Stimulated activated CD4-positive, alpha-beta T cell treated with anti-CD3 and anti-CD28 coated beads, Interleukin-4, amount 100 ng/mL, for 4 hours (primary cell): ENCODE data around the gene SETD1B.
A peak's percentile ranks its signal among the peaks of the same experiment; 100 is the strongest.

ENCODE experiments used
- DNase-seq, 2 experiments: peaks; one replicate each; pipeline ENCODE4 v3.0.0-alpha.2; 2020

SETD1B gene

DNA sequence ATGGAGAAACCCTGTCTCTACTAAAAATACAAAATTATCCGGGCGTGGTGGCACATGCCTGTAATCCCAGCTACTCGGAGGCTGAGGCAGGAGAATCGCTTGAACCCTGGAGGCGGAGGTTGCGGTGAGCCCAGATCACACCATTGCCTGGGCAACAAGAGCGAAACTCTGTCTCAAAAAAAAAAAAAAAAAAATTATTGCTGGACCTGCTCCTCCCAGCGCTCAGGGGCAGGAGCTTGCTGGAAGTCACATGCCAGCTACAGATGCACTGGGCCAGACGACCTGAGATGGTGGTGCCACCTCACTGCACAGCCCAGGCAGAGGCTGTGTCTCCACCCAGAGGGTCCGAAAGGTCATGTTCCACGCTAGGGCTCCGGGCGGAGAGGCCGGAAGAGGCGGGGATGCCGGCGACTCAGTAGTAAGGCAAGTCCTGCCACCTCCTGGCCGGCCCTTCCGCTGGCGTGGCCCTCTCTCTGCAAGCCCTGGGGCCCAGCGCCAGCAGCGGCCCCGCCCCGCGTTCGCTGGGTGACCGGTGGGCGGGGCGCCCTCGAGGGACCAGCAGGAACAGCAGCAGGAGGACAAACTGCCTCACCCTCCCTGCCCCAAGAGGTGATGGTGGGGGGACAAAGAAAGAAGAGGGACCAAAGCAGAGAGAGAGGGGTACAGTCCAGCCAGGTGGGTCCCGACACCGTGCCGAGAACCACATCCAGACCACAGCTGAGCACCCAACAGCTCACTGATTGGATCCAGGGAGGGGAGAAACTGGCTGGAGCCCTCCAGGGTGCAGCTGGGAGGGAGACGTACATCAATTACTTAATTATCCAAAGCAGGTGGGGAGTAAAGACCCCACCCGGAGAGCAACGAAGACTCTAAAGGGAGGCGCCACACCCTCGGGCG, 6.7 kb upstream of the SETD1B start:
- DNase-seq: no peak

DNA sequence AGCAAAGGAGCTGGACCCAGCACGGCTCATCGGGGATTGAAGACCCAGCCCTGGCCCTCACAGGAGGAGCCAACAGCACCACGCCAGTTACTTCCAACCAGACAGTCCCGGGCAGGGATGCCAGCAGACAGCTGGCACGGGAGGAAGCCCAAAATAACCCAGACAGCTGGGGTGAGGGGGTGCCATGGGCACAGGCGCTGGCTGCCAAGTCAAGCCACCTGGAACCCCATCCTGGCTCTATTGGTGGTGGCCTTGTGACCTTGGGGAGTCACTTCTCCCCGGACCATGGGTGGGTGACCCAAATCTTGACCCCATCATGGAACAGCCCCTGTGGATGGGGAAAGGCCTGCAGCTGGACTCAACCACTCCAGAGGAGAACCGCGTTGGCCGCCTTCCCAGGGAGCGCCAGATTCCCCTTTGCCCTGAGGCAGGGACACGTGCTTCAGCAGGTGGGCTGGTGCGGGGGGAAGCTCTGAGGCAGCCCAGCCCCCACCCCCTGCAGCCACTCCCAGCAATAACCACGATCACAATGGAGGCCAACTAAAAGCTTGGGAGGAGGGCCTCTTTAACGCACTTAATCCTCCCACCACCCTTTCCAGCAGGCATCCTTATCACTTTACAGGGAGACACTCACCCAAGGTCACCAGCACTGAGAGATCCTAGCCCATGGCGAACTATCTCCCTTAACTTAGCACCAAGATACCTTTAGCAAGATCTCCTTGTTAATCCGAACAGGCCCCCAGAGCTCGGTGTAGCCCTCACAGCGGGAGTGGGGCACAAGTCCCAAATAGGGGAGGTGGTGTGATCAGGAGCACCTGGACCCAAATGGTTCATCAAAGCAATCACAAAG, 5.6 kb upstream of the SETD1B start:
- no peak for DNase-seq

DNA sequence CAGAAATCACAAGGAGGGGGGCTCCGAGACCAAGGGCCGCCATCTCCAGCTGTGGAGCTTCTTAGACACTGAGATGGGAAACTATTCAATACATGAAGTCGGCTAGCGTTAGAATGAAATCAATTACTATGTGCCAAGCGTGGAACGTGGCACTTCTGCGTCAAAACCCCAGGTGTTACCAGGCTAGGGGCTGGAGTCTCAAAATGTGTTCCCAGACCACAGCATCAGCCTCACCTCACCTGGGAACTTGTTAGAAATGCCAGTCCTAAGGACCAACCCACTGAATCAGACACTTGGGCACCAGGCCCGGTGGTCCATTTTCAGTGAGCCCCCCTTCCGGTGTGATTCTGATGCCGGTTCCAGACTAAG, 5.0 kb upstream of the SETD1B start:
- DNase-seq: no peak

DNA sequence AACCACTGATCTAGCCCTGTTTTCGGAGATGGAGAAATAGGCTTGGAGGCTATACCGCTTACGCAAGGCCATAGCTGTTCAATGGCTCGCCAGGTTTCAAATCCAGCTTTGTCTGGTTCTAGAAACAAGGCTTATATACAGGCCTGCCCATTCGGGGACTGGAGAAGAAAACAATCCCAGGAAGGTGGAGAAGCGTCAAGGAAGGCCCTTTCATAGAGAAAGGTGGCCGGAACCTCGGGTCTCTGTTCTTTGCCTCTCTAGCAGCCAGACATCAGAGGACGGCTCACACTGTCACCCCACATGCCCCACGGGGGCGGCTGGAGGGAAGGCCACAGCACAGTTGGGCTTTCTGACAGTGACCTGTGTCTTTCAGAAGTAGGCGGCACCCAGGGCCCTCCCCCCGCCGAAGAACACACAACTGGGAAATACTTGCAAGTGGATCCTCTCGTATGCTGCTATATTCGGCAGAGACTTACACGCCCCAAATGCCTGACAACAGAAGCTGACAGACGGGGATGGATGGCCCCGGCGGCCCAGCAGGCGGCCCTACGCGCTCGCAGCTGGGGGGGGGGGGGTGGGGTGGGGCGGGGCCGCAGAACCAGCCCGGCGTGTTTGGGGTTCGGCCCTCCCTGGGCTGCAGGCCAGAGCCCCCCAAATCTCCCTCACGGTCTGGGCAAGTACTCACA, 4.5 kb upstream of the SETD1B start:
- peak in 1 of 2 experiments; percentile 42 for DNase-seq

DNA sequence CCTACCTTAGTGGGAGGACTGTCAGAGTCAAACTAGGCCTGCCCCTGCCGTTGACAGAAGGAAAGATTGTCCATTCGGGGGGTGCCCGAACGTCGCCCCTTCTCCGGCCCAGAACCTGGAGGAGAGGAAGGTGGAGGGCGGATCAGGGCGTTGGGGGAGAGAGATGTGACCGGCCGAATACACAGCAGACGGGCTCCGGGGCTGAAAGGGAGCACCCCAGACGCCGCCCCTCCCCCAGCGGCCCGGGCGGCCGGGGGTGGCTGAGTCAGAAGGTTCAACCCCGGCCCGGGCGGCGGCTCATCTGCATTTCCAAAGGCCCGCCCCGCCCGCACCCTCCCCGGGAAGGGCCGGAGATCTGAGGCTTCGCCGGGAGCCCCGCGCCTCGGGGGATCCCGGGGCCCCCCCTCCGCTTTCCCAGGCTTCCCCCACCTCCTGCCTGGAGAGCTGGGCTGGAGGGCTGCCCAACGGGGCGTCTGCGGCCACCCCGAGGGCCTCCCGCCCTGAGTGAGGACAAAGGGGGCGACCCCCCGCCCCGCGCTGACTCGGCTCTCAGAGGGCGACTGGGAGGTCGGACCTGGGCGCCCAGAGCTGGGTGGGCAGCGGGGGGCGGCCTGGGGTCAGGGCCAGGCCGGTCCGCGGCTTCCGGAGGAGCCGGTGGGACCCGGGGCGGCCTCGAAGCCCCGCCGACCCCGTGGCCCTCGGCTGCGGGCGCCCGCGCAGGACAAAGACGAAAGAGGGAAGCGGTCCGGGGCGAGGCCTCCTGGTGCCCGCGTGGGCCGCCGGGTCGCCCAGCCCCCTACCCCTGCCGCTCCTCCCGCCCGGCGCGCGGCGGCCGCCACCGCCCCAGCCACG, 3.7 kb upstream of the SETD1B start:
- peak; percentile 79 to 86 for DNase-seq

DNA sequence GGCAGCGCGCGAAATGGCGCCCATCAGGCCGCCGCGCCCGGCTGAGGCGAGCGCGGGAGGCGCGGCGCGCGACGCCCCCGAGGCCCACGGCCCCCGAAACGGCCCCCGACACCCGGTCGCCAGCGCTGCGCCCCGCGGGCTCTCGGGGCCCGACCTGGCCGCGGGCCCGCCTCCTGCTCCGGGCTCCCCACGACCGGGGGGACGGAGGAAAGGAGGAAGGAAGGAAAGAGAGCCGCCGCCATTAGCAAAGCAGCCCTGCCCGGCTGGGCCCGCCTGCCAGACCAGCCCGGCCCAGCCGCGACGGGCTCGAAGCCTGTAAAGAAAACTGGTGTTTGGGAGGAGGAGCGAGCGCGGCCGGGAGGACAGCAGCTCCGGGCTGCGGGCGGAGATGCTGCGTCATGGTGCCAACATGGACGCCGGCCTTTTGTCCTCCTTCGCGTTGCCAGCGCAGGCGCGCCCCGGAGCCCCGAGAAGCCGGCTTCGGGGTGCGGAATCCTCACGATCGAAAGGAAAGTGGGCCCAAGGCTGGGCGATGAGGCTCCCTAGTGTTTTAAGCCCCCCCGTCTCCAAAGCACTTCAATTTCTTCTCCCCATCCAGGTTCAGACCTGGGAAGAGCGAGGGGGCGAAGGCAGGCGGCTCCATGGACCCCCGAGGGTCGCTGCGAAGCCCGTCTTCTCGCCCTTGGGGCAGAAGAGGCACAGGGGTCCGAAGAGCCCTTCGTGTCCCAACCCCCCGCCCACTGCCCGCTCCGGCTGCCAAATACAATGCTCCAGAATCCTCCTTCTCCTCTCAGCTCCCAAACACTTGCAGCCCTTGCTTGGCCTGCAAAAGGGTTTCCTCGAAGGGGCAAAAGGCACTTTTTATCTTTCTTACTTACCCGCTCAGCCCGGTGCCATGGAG, 2.9 kb upstream of the SETD1B start:
- peak; percentile 64 to 66 for DNase-seq

DNA sequence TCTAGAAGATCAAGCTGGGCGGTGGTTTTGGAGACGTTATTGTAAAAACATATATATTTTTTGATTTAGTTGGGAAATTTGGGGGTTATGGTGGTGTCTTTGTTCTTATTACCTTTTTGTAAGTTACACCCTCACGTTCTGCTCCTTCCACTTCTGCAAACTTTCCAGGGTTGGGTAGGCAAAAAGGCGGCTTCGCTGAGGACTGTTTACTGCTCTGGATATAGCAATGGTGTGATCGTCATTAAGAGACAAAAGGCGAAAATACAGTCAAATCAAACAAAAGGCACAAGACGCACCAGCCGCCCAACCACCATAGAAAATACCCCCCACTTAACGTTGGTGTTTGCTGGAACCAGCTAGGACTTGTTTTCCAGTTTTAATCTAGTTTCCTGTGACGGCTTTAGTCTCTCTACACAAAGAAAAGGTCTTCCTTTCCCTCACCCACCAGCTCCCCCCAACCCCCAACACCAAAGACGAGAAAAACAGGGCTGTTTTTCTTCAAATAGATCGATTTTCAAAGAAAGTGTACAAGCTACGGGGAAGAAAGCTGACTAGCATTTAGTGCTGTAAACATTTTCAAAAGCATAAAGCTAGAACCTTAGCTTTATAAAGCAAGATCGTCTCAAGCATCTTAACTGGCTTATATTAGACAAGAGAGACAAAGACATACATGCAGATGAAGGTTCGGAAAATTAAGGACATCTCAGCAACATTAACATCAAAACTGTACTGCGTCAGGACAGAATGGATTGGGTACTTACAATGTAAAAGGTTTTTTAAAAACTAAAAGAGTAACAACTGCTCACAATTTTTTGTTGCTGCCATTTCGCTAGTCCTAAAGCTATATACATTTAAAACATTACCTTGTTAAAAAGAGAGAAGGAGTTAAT, 2.0 kb upstream of the SETD1B start:
- no peak for DNase-seq

DNA sequence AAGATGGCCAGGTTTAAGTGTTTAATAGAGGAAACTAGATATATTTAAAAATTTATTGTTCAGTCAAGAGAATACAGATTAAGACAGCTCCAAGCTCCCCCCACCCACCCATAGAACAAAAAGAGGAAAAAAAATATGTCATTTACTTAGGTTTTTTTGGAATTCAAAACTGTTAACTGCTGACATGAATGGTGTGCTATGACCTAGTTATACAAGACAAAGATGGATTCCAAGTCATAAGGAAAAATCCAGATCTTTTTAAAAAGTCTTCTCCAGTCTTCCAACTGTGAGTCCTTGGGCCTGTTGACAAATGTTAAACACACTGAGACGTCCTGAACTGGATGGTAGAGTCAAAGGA, 1.3 kb upstream of the SETD1B start:
- no peak for DNase-seq

DNA sequence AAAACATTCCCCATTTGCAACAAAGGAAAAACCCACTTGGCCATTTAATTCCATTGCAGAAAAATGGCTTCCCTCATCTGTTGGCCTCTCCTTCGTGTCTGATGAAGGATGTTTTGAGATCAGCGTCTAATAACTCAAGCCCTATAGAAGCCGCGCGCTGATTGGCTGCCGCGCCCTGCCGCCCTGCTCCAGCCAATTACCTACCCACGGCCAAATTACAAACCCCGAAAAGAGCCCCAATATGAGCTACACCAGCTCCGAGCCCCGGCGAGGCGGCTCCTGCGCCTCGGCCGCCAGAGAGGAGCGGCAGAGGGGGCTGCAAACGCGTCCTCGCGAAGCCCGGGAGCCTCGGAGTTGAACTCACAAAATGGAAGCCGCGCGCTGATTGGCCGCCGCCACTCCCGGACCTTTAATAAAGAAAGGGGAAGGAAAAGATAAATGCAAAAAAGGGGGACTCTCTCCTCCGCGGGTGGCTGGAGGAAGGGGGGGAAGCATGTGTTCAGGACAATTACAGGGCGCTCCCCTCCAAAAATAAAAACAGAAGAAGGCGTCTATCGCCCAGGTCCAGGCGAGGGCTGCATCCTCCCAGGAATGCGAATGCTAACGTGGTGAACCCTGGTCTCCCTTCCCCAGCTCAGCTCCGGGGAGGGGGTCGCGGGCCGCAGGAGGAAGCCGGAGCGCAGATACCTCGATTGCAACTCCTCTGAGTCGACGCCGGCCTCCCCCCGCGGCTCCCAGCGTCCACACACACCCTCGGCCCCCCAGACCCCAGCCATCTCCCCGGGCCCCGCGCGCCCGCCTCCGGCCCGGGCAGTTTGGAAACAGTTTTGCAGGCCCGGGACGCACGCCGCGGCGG, 738 bp upstream of the SETD1B start:
- peak; percentile 78 to 84 for DNase-seq

DNA sequence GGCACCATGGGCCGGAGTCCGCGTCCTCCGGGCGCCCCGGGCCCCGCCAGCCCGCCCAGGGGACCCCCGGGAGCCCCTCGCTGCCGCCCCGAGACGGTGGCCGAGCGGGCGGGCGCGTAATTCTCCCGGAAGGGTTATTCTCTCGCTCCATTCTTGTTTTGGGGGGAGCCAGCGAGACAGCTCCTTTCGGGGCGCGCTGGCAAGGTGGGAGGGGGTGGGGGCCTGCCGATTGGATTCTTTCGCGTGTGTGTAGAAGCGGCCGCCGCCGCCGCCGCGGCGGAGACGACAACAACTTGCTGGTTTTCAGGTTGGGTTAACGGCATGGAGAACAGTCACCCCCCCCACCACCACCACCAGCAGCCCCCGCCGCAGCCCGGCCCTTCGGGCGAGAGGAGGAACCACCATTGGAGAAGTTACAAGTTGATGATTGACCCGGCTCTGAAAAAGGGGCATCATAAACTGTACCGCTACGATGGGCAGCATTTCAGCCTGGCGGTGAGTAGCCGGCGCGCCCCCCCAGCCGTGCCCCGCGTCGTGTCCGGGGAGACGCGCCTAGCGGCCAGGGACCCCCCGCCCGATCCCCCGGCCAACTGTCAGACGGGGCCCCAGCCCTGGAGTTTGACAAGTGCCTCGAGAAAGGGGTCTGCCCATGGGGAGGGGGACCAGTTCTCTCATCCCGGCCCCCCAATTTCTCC, 755 bp downstream of the SETD1B start:
- DNase-seq: peak in 1 of 2 experiments; percentile 52

DNA sequence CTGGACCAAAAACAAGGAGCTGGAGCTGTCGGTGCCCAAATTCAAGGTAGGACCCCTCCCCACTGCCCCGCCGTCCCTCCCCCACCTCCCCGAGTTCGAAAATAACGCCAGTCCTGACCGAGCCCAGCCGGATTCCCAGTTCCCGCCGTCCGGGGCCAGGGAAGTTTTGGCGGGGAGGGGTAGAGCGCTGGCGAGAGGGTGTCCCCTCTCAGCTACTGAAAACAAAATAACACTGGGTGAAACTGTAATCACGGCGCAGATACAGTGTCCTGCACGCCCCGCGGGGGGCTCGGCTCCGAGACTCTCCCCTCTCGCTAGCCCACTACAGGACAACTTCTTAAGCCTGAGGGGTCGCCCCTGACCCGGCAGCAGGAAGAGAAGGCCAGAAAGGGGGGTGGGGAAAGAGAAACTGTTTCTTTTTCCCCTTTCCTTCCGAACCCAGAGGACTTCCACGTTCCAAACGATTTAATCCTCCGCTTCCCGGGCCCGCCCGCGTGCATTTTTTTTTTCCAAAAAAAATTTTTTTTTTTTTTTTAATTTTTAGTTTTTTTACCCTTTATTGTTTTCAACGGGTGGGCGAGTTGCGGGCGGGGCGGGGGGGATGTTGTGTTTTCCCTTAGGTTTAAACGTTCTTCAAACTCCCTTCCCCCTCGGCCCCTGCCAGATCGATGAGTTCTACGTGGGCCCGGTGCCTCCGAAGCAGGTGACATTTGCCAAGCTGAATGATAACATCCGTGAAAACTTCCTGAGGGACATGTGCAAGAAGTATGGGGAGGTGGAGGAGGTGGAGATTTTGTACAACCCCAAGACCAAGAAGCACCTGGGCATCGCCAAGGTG, 1.6 kb downstream of the SETD1B start:
- no peak for DNase-seq

DNA sequence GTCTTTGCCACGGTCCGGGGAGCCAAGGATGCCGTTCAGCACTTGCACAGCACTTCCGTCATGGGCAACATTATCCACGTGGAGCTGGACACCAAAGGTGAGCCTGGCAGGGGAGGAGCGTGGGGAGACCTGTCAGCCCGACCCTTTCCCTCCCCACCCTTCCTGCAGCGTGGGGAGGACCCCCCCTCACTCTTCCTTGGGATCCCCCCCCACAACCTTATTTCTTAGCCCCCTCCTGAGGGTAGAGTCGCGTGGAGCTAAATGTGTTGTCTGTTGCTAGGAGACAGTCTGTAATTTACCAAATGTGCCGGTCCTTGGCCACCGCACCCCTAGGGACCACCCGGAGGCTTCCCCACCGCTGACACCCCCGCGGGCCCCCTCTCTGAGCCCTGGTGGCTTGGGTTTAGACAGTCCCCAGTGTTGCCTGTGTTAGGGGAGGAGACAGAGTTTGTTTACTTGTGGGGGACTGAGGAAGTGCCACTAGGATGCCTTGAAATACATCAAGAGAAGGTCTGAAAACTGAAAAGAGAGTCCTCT, 2.3 kb downstream of the SETD1B start:
- no peak for DNase-seq

DNA sequence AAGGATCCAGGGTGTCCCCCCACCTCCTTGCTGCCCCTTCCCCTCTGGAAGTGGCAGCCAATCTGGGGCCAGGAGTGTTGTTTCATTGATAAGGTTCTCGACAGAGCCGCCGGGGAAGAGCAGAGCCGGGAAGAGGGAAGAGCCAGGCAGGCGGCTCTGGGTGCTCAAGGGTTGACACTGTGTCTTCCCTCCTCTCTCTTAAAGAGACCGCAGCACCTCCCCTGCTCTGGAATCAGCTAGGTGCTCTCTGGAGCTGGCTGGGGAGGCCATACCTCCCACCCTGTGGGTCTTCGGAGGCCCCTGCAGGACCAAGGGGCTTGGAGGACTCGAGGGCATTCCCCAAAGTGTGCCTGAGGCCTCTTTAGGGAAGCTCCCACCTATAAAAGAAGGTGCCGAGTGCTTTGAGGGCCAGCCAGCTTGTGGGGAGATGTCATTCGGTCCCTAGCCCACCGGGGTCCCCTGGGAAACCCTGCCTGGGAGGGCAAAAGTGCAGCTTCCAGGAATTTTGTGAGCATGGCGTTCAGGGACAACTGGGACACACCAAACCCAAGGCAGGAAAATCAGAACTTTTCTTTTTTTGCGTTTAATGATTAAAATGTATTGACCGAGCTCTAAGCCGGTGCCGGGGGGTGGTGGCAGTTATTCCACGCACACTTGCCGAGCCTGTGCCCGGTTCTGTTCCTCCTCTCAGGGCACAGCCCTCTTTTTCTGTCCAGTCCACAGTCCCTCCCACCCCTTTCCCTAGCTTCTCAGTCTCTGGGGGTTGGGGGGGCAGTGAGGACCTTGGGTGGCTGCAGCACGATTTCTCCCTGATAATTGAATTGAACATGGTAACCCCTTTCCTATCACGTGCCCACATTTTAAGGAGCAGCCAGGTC, 3.0 kb downstream of the SETD1B start:
- no peak for DNase-seq

DNA sequence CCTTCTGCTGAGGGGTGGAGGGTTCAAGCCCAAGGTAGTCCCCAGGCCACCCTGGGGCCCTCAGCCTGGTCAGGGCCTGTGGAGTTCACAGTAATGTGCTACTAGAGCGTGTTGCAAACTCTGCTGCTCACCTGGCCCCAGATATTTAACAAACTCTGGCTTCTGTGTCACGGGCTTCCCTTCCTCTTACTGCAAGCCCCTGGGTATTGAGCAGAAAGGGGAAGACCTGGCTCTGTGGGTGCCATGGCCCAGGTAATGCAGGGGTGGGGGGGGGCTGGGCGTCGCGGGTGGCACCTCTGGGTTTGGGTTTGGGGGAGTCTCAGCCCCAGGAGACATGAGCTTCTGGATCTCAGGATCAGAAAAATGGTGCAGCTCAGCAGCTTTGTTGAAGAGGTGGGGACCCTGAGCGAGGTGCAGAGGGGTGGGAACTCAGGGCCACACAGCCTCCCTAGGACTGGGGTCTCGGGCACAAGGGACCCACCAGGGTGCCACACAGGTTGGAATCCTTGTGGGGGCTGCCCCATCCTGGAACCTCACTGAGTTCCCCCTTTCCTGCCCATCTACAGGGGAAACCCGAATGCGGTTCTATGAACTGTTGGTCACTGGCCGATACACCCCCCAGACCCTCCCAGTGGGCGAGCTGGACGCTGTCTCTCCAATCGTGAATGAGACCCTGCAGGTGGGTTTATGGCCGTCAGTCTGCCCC, 4.0 kb downstream of the SETD1B start:
- DNase-seq: no peak

DNA sequence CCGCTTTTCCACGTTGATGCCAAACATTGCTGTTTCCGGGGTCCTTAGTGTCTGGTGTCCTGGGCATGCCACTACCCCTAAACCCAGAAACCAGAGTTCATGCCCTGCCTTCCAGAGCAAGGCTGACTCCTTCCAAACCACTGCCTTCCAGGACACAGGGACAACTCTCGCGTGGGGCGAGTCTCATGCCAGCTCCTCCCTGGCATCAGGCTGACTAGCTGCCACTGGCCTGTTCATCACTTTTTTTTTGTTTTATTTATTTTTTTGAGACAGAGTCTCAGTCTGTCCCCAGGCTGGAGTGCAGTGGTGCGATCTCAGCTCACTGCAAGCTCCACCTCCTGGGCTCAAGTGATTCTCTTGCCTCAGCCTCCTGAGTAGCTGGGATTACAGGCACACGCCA, 4.8 kb downstream of the SETD1B start:
- DNase-seq: no peak

DNA sequence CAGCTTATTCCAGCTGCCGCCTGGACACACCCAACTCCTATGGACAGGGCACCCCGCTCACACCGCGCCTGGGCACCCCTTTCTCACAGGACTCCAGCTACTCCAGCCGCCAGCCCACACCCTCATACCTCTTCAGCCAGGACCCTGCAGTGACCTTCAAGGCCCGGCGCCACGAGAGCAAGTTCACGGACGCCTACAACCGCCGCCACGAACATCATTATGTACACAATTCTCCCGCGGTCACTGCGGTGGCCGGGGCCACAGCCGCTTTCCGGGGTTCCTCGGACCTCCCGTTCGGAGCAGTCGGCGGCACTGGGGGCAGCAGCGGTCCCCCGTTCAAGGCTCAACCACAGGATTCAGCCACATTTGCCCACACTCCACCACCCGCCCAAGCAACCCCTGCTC, 5.9 kb downstream of the SETD1B start:
- DNase-seq: no peak
